Measurements from ENCODE around the gene CDH18.

DNA sequence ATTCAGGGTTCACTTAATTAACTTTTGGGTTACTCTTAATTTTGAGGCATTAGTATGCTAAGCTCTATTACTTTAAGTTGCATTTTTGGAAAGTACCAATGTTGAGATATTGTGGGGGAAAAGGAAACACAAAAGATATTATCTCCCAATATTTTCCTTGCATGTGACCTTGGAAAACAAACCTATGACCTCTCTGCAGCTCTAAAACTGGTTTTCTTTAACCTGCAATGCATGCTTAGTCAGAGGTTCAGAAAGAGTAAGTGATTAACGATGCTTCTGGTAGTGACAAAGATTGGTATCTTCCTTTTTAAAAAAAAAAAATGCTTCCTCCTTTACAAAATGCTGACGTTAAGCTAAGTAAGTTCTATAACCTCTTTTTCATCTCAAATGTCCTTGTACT lies 44.9 kb upstream of the CDH18 start:
- TF ChIP-seq, protein P1, sequence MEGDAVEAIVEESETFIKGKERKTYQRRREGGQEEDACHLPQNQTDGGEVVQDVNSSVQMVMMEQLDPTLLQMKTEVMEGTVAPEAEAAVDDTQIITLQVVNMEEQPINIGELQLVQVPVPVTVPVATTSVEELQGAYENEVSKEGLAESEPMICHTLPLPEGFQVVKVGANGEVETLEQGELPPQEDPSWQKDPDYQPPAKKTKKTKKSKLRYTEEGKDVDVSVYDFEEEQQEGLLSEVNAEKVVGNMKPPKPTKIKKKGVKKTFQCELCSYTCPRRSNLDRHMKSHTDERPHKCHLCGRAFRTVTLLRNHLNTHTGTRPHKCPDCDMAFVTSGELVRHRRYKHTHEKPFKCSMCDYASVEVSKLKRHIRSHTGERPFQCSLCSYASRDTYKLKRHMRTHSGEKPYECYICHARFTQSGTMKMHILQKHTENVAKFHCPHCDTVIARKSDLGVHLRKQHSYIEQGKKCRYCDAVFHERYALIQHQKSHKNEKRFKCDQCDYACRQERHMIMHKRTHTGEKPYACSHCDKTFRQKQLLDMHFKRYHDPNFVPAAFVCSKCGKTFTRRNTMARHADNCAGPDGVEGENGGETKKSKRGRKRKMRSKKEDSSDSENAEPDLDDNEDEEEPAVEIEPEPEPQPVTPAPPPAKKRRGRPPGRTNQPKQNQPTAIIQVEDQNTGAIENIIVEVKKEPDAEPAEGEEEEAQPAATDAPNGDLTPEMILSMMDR (IDR thresholded peaks at IDR 0.05), result no peak
- no peak for TF ChIP-seq POLR2A (IDR thresholded peaks at IDR 0.05)
